ENCODE data around the gene TSPAN15.
"Not testable (repeated sequence)": the region's sequence is repeated elsewhere in the genome, so short reads cannot be mapped to it uniquely, and the experiment has no call there.

The TSPAN15 gene

DNA sequence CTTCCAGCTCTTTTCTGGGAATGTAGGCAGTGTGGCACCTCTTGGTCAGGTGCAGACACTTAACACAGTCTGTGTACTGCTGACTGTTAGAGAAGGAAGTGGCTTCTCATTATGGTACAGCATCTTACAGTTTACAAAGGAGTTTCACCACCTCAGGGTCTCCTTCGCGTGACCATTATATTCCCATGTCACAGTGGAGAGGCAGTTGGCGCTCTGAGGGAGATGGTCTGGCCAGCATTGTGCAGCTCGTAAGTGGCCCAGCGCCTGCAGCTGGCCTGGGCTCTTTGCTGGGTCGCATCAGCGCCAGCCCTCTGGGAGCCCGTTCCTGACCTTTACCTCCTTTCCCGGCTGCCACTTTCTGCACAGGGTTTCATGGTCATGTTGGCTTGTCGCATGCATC lies 15.4 kb downstream of the TSPAN15 start:
- DNase-seq: no peak

DNA sequence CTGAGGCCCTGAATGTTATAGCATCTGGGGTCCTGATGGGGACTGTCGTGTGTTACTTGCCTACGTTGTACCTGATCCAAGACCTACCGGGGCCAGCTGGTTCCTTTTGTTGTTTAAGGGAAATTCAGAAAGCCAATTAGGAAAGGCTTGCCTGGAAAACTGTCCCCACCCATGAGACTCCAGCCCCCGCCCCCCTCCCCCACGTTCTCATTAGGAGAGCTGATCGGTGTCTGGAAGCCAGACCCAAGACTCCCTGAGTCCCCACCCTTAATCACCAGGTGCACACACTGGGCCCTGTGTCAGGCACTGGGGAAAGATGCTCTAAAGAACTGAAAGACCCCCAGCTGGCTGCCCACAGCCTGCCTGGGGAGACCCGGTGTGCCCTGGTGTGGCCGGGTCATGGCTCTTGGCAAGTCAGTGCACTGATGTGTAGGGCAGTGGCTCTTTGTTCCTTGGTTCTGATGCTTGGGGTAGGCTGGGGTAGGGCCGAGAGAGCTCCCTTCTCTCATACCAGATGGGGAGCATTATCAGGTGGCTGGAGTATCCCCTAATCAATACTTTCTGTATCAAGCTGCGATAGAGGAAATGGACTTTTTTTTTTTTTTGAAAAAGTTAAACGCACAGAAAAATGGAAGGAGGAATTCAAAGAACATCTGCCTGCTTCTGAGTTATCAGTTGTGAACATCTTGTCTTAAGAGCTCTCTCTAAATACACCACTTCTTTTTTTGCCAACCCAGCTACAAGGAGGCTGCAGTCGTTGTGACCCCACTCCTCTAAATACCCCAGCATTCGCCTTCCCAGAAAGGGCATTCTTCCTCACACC lies 16.9 kb downstream of the TSPAN15 start:
- DNase-seq: no peak

DNA sequence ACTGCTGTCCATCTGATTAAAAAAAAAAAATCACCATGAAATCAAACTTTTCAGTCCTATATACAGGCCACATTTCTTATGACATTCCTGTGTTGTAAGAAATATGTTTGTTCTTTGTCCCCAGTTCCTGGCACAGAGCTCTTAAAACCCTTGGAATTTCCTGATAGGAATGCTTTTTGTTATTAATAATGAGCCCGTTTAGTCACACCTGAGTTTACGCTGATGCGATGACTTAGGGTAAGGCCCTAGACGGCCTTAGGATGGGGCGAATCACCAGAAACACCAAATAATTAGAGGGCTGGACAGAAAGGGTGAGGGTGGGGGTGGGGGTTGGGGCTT lies 17.5 kb downstream of the TSPAN15 start:
- DNase-seq: no peak

GRCh38 chr10:69469976-69470375 lies 18.7 kb downstream of the TSPAN15 start:
- DNase-seq: peak; percentile 42 to 69

DNA sequence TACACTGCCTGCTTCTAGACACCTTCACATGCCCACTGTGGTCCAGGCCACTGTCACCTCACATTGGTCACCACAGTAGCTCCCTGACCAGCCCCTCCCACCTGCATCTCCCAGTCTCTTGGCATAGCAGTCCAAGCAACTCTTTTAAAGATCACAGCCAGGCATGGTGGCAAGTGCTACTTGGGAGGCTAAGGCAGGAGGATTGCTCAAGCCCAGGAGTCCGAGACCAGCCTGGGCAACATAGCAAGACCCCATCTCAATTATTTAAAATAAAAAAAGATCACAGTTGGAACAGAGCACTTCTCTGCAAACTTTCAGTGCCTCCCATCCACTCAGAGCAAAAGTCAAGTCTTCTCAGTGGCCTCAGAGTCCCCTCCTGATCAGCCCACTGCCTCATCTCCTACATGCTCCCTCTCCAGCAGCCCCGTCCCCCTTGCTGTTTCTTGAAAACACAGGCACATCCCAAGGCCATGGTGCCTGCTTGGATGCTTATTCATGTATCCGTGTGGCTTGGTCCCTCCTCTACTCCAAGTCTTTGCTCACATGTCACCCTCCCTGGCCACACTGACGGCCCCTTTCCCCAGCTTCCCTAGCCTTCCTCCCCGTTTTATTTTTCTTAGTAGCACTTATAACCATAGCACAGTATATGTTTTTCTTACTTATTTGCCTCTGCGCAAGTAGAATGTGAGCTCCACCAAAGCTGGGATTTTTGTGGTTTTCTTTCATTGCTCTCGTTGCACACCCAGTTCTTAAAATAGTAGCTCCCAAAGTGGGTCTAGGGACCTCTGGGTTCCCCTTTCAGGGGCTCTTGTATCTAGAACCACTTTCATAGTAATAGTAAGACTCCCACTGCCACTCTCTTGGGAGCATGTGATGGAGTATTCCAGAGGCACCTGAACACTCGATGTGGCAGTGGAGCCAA lies 19.5 kb downstream of the TSPAN15 start:
- no peak for DNase-seq

- no peak for DNase-seq
Observed at GRCh38 chr10:69472142-69472541, 20.9 kb downstream of the TSPAN15 start.

DNA sequence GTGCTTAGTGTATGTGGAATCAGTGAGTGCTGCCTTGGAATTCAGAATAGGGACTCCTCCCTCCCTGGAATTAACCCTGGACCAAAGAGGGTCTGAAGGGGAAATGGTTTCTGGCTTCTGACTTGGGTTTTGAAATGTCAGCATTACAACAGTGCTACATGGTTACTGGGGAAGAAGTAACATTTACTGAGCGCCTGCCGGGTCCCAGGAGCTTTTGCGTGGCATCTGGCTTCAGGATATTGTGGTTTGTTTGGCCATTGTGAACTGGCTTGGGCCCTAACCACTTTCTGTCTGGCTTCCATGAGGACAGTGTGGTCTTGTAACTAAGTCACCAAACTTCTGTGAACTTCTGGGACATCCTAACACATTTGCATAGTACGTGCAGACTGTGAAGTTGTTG lies 21.3 kb downstream of the TSPAN15 start:
- peak; percentile 45 to 50 for DNase-seq

- DNase-seq: no peak
Observed at GRCh38 chr10:69473304-69473990, 22.2 kb downstream of the TSPAN15 start.

GRCh38 chr10:69474742-69475432 lies 23.6 kb downstream of the TSPAN15 start:
- DNase-seq: no peak

DNA sequence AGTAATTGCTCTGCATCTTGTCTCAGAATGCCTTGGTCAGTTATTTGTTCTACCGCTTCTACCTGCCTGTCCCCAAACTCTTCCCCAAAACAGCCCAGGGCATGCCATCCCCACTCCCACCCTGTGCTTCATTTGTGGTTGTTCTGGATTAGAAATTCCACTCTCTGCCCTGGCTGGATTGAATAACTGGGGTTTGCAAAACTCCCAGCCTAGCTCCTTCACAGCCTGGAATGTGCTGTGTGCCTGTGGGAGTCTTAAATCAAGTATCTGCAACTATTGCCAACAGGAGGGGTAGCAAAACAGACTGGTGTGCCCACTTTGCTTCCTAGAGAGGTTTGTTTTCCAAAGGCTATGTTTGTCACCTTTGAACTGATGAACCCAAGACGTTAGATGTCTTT lies 24.2 kb downstream of the TSPAN15 start:
- no peak for DNase-seq

- no peak for DNase-seq
Observed at GRCh38 chr10:69477968-69478597, 26.8 kb downstream of the TSPAN15 start.

DNA sequence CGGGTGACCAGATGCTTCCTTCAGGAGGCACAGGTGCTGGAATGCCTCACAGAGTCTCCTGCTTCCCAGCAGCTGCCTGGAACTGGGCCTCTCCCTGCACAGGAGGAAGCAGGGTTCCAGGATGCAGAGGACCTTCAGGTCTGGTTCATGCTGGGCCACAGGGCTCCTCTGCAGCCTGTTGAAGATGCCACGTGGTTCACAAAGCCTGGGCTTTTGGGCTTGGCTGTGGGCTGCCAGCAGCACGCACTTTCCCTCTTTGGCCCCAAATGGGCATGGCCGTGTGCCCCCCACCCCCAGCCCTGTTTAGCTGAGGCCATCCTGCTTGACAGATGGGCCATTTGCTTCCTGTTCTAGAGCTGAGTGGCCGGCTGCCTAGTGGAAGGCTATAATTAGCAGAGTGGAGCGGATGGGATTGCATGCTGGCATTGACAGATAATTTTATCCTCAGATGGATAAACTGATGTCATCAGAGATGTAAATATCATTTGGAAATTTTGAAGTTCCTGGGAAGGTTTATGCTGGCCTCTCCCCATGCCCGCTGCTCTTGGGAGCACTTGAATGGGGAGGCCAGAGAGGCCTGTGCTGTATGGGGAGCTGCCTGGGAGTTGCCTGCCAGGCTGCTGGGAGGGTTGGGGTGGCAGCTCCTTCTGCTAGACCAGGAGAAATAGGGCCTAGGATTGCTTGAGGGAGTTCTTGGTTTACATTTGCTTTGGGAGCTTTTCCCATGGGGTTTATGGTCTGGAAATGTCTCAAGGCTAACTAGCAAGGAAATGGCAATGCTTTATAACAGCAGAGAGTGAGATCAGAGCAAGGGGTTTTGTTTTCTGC lies 28.2 kb downstream of the TSPAN15 start:
- peak in 1 of 2 donors; percentile 11 for DNase-seq

DNA sequence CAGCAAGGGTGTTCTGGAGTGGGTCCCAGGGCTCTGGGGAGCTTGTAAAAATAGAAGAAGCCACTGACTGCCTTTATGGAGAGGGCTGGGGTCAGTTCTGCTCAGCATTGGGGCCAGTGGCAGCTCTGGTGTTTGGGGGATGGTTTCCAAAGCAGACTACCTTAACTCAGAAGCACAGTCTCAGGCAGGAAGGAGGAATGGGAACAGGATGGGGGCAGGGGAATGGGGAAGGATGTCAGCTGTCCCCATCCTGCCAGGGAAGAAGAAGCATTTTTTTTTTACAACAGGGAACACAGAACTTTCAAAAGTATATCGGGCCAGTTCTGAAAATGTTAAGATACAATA lies 28.8 kb downstream of the TSPAN15 start:
- peak; percentile 27 to 56 for DNase-seq

GRCh38 chr10:69481305-69481704 lies 30.0 kb downstream of the TSPAN15 start:
- peak; percentile 77 to 89 for DNase-seq

DNA sequence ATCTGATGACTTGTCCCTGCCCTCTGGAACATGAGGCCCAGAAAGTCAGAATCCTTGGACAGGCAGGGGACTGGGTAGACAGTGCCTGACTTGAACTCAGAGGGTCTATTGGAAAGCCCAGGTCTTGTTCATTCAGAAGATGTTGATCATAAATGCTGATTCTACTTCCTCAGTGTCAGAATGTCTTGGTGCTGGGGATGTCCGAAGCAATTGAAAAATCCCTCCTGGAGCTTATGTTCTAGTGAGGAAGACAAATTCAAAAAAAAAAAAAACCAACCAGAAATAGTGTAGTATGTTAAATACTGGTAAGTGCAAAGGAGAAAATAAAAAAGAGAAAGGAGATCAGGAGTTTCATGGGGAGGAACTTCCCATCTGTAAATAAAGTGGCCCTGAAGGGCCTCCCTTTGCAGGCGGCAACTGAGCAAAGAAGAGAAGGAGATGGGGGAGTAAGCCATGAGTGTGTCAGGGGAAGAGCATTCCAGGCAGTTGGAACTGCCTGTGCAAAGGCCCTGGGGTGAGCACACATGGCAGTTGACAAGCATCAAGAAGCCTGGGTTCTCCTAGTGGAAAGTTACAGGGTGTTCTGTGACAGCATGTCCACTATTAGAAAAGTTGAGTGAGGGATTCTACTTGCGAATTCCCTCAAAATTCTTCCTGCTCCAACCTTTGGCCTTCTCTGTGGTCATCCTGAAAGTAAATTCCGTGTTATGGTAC lies 30.7 kb downstream of the TSPAN15 start:
- DNase-seq: no peak

DNA sequence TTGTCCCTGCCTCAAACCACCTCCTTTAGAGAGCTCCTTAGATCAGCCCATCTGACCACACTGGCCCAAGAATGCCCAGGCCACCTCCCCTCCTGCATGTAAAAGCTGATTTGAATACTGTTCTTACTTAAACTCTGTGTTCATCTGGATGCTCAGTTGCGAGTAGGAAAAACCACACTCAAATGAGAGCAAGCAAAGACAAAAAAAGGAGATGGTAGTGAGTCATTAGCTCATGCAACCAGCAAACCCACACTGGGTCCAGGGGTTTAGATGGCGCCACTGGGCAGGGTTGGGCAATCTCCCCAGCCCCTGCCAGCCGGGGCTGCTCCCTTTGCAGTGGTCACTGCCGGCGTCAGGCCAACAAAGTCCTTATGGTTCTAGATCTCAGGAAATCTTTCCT lies 32.7 kb downstream of the TSPAN15 start:
- peak; percentile 59 to 78 for DNase-seq

GRCh38 chr10:69484736-69485135 lies 33.5 kb downstream of the TSPAN15 start:
- DNase-seq: no peak

DNA sequence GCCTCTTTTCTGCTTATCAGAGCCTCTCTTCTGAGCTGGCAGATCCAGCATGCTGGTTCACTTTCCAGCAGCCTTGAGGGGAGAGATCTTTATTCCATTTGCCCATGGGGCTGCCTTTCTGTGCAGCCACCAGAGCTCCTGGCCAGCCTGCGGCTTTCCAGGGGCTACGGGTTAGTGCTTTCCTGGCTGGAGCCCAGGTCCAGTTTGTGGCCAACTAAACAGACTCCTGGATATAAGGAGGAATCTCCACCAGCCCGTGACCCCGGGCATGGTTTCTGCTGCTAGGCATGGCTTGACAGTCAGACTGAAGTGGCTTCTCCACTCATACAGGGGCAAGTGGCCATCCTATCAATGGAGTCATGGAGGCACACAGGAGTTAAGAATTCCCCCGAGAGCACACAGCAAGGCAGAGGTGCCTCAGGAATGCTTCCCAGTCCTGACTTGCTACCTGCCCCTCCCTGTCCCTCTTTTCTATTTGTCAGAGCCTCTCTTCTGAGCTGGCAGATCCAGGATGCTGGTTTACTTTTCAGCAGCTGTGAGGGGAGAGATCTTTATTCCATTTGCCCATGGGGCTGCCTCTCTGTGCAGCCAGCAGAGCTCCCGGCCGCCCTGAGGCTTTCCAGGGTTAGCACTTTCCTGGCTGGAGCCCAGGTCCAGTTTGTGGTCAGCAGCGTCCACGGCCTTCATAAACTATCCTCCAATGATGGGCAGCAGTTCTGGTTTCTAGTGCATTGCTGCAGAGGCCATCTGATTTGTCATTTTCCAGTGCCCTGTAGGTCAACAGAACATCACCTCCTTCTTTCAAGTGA lies 35.9 kb downstream of the TSPAN15 start:
- no peak for DNase-seq

- DNase-seq: not testable (repeated sequence)
Observed at GRCh38 chr10:69488149-69488844, 37.0 kb downstream of the TSPAN15 start.
